H1 (cell line): ENCODE measurements around the gene KANSL1. TPM values are rescaled to one million over a fixed set of nuclear protein-coding genes. Genes with fewer than 3 reads are reported as not detected.

Experiments used
- CTCF ChIA-PET: fragments of 300-600 bp; sonication (Branson Sonifier 250); formaldehyde crosslinking; loops from one replicate; lab custom pipeline; 2021; ENCODE audit not compliant: partially characterized antibody; lab: Charles Lee
- POLR2A ChIA-PET: fragments of 300-600 bp; sonication (Branson Sonifier 250); formaldehyde crosslinking; loops from one replicate; lab custom pipeline; 2021; ENCODE audit warnings: inconsistent platforms; ENCODE audit not compliant: partially characterized antibody; lab: Charles Lee
- DNase-seq, 2 experiments: peaks; one replicate each; pipeline versions ENCODE4 v3.0.0 to v3.0.0-alpha.2; 2010 to 2022; ENCODE audit warnings: low spot score in 2 of 2, low read depth in 1 of 2, mixed read lengths in 1 of 2
- FAIRE-seq: peaks from 2 replicates; lab custom pipeline; 2011; peaks lifted over from hg19 to GRCh38; lab: Jason Lieb, UNC
- H2AFZ ChIP-seq: 2 replicates; pipeline ENCODE4 v1.8.1; 2012; ENCODE audit warnings: low read length, inconsistent platforms
- H2AK5ac ChIP-seq: 2 replicates; pipeline ENCODE4 v1.6.1; 2013; ENCODE audit warnings: low read depth, low read length
- H2BK120ac ChIP-seq: replicated peaks from 2 replicates; pipeline ENCODE3; 2013; ENCODE audit warnings: low read depth, low read length, inconsistent platforms
- H2BK12ac ChIP-seq: 2 replicates; pipeline ENCODE4 v1.6.1; 2013; ENCODE audit warnings: low read depth, low read length
- H2BK15ac ChIP-seq: 2 replicates; pipeline ENCODE4 v1.6.1; 2013; ENCODE audit warnings: low read length
- H2BK20ac ChIP-seq: 2 replicates; pipeline ENCODE4 v1.6.1; 2013; ENCODE audit warnings: low read length
- H2BK5ac ChIP-seq: 2 replicates; pipeline ENCODE4 v1.6.1; 2013; ENCODE audit warnings: low read depth, low read length
- H3K14ac ChIP-seq: 2 replicates; pipeline ENCODE4 v1.6.1; 2013; ENCODE audit warnings: inconsistent platforms; ENCODE audit not compliant: insufficient read length
- H3K18ac ChIP-seq: 2 replicates; pipeline ENCODE4 v1.6.1; 2013; ENCODE audit warnings: low read length; ENCODE audit errors: extremely low read depth
- H3K23ac ChIP-seq: 2 replicates; pipeline ENCODE4 v1.6.1; 2013; ENCODE audit warnings: inconsistent platforms; ENCODE audit not compliant: insufficient read length
- H3K23me2 ChIP-seq: 2 replicates; pipeline ENCODE4 v1.6.1; 2013; ENCODE audit warnings: low read depth, low read length
- H3K27ac ChIP-seq: 2 replicates; pipeline ENCODE4 v1.6.1; 2011; ENCODE audit warnings: low read depth, low read length, inconsistent platforms
- H3K27me3 ChIP-seq, 4 experiments: replicated peaks in 1 of 4; 1 replicate in 1 of 4; 2 replicates in 3 of 4; pipeline versions ENCODE4 v1.6.1 to v1.8.1; 2011 to 2013; ENCODE audit warnings: low read length in 3 of 4, mild to moderate bottlenecking in 3 of 4, inconsistent platforms in 2 of 4, mixed read lengths in 2 of 4, moderate library complexity in 1 of 4; ENCODE audit not compliant: control insufficient read depth in 3 of 4, insufficient read depth in 3 of 4; ENCODE audit errors: extremely low read depth in 1 of 4
- H3K36me3 ChIP-seq, 4 experiments: 2 replicates each; pipeline versions ENCODE4 v1.6.1 to v1.8.1; 2011 to 2013; ENCODE audit warnings: mild to moderate bottlenecking in 4 of 4, low read length in 3 of 4, moderate library complexity in 2 of 4, control low read depth in 1 of 4, inconsistent platforms in 1 of 4; ENCODE audit not compliant: insufficient read depth in 4 of 4, control insufficient read depth in 2 of 4
- H3K4ac ChIP-seq: replicated peaks from 2 replicates; pipeline ENCODE3; 2013; ENCODE audit warnings: low read length, low read depth, mixed read lengths, inconsistent platforms; ENCODE audit not compliant: insufficient read length
- H3K4me1 ChIP-seq, 4 experiments: replicated peaks in 1 of 4; 1 replicate in 1 of 4; 2 replicates in 3 of 4; pipeline versions ENCODE4 v1.6.1 to v1.8.1; 2011 to 2013; ENCODE audit warnings: low read length in 3 of 4, inconsistent platforms in 2 of 4, mixed read lengths in 1 of 4; ENCODE audit not compliant: insufficient read depth in 4 of 4, control insufficient read depth in 3 of 4
- H3K4me2 ChIP-seq, 2 experiments: 2 replicates each; pipeline versions ENCODE4 v1.6.1 to v1.8.1; 2011 to 2013; ENCODE audit warnings: low read depth in 2 of 2, low read length in 2 of 2, control low read depth in 1 of 2, inconsistent platforms in 1 of 2, mild to moderate bottlenecking in 1 of 2; ENCODE audit not compliant: insufficient read depth in 1 of 2
- H3K4me3 ChIP-seq, 4 experiments: fragments of 200-600, 300-600 bp in 1 of 4; sonication (generic), shearing (Covaris generic), sonication (Bioruptor Twin) in 1 of 4; 2 replicates each; pipeline versions ENCODE4 v1.5.1 to v1.8.1; 2011 to 2016; ENCODE audit warnings: low read length in 4 of 4, low read depth in 3 of 4, control low read depth in 2 of 4, inconsistent platforms in 2 of 4, mild to moderate bottlenecking in 2 of 4, mixed read lengths in 1 of 4, moderate library complexity in 1 of 4; ENCODE audit not compliant: insufficient read depth in 2 of 4; ENCODE audit errors: extremely low read depth in 1 of 4
- H3K56ac ChIP-seq: replicated peaks from 2 replicates; pipeline ENCODE3; 2013; ENCODE audit warnings: low read depth, mild to moderate bottlenecking, mixed read lengths, low read length, inconsistent platforms; ENCODE audit not compliant: insufficient read length
- H3K79me1 ChIP-seq: 2 replicates; pipeline ENCODE4 v1.6.1; 2013; ENCODE audit warnings: low read depth, low read length, control low read depth
- H3K79me2 ChIP-seq, 2 experiments: 2 replicates each; pipeline versions ENCODE4 v1.6.1 to v1.8.1; 2012 to 2013; ENCODE audit warnings: low read length in 2 of 2, mild to moderate bottlenecking in 2 of 2, inconsistent platforms in 1 of 2; ENCODE audit not compliant: insufficient read depth in 2 of 2, control insufficient read depth in 1 of 2
- H3K9ac ChIP-seq, 4 experiments: replicated peaks in 1 of 4; 1 replicate in 1 of 4; 2 replicates in 3 of 4; pipeline versions ENCODE4 v1.6.1 to v1.8.1; 2011 to 2013; ENCODE audit warnings: low read depth in 3 of 4, low read length in 3 of 4, control low read depth in 2 of 4, mild to moderate bottlenecking in 2 of 4, moderate library complexity in 2 of 4, inconsistent platforms in 1 of 4; ENCODE audit errors: extremely low read depth in 1 of 4
- H3K9me3 ChIP-seq, 2 experiments: 2 replicates each; pipeline versions ENCODE4 v1.6.1 to v1.8.1; 2012 to 2013; ENCODE audit warnings: mild to moderate bottlenecking in 2 of 2, moderate library complexity in 2 of 2, control low read depth in 1 of 2, inconsistent platforms in 1 of 2, low read depth in 1 of 2, low read length in 1 of 2, mixed read lengths in 1 of 2; ENCODE audit not compliant: insufficient read depth in 2 of 2
- H4K20me1 ChIP-seq, 2 experiments: replicated peaks in 1 of 2; 2 replicates each; pipeline versions ENCODE3 to v1.8.1; 2011 to 2013; ENCODE audit warnings: inconsistent platforms in 2 of 2, low read length in 2 of 2, mild to moderate bottlenecking in 1 of 2; ENCODE audit not compliant: insufficient read depth in 2 of 2, control insufficient read depth in 1 of 2
- H4K5ac ChIP-seq: 2 replicates; pipeline ENCODE4 v1.6.1; 2013; ENCODE audit warnings: low read length, low read depth, mixed read lengths, inconsistent platforms; ENCODE audit not compliant: insufficient read length
- H4K8ac ChIP-seq: 2 replicates; pipeline ENCODE4 v1.8.0; 2013; ENCODE audit warnings: mild to moderate bottlenecking, moderate library complexity, low read length, inconsistent platforms; ENCODE audit not compliant: insufficient read depth; ENCODE audit errors: extremely low read depth
- H4K91ac ChIP-seq: replicated peaks from 2 replicates; pipeline ENCODE3; 2013; ENCODE audit warnings: low read length, mixed read lengths, inconsistent platforms; ENCODE audit not compliant: insufficient read length
- CEBPB ChIP-seq: IDR thresholded peaks from 2 replicates; pipeline ENCODE4 v1.6.1; 2012; ENCODE audit warnings: low read depth, low read length
- YY1 ChIP-seq: IDR thresholded peaks from 2 replicates; pipeline ENCODE4 v1.6.1; 2011; ENCODE audit warnings: low read depth, mild to moderate bottlenecking, low read length
- WGBS, 2 experiments: shearing (Covaris generic) in 1 of 2; methylation state at CpG; one replicate each; pipeline versions ENCODE4 v1.1.6 to v1.1.7; 2013 to 2015; ENCODE audit warnings: low lambda C conversion rate in 2 of 2, mixed read lengths in 2 of 2, inconsistent platforms in 1 of 2, low coverage in 1 of 2, missing lambda C conversion rate in 1 of 2; ENCODE audit not compliant: insufficient replicate concordance in 2 of 2, insufficient coverage in 1 of 2, insufficient read length in 1 of 2; ENCODE audit errors: extremely low coverage in 1 of 2, missing lambda C conversion rate in 1 of 2; 5-methylcytosine and 5-hydroxymethylcytosine counted together
- polyA plus RNA-seq, 7 experiments: library from polyadenylated mRNA; depleted of rRNA in 3 of 7; stranded (reverse) in 5 of 7; unstranded in 2 of 7; fragments of >200 nt in 5 of 7; fragments of 200-250 nt in 2 of 7; gene quantifications; 1 replicate in 5 of 7; 2 replicates in 1 of 7; 4 replicates in 1 of 7; pipeline versions ENCODE4 v1.2.1 to v1.2.3, GENCODE V29; 2011 to 2013; ENCODE audit warnings: missing spikeins in 2 of 7, mixed read lengths in 2 of 7
- total RNA-seq: library from RNA; stranded (reverse); fragmentation: NEBNext Ultra II Directional; extraction: Animal tissue kit (Norgen Biotek cat#: 25700); gene quantifications from 2 replicates; pipeline ENCODE4 v1.2.1, GENCODE V29; 2021
- TF ChIP-seq, protein P1 (sequence below): IDR thresholded peaks from 2 replicates; pipeline ENCODE4 v1.6.1; 2011; ENCODE audit warnings: low read depth, mild to moderate bottlenecking, low read length; ENCODE audit not compliant: insufficient read depth

KANSL1 gene
- total and polyA plus RNA-seq, 2 of the 8 experiments (the other 6 are each of a cell fraction or from before 2014, with no cell fraction given) = 34.0 to 128 TPM

DNA sequence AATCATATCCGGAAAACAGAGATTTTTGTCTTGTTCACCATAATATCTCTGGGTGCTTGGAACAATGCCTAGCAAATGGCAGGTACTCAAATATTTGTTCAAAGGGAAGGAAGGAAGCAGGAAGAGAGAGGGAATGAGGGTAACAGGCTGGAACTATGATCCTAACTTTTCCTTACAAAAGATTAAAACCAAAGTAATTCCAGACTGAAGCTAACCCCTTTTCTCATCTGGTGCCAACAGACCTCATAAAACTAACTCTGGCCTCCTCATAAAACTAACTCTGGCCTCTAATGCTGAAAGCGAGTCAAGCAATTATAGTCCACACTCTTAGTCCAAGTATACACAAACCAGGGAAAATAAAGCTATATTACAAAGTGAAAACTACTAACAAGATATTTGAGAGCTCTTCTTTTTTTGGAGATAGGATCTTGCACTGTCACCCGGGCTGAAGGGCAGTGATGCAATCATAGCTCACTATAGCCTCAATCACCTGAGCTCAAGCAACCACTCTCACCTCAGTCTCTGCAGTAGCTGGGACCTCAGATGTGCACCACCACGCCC is 84.6 kb downstream of the KANSL1 start:
- CTCF ChIA-PET = interaction anchor here (0.8 to 2.3 kb wide), 4 partner anchors 14 to 77 kb away, joined by 3 to 5 read pairs (median 4); no protein-coding TSS in a partner anchor
- no peak overlapping the region for H3K14ac ChIP-seq
- H3K79me2 ChIP-seq = peaks cover 56 to 100% of the 10 kb centered on the region in 2 experiments
- H3K4me2 ChIP-seq = peak overlapping the region in 1 of 2 experiments; percentile 63; a peak in 1 of 4 replicates
- no peak overlapping the region for H2BK120ac ChIP-seq
- H2BK20ac ChIP-seq = no peak overlapping the region
- H3K4me1 ChIP-seq = peaks cover 16 to 32% (median 25%) of the 10 kb centered on the region in 4 experiments
- no peak overlapping the region for H4K8ac ChIP-seq
- H4K5ac ChIP-seq = no peak overlapping the region
- H3K18ac ChIP-seq = no peak overlapping the region
- H3K9ac ChIP-seq = no peak overlapping the region
- peaks cover 20 to 36% of the 10 kb centered on the region in 2 experiments for H4K20me1 ChIP-seq
- no peak for TF ChIP-seq YY1
- TF ChIP-seq, protein P1, sequence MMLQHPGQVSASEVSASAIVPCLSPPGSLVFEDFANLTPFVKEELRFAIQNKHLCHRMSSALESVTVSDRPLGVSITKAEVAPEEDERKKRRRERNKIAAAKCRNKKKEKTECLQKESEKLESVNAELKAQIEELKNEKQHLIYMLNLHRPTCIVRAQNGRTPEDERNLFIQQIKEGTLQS = peak; percentile 50; the same call in 1 of the 2 replicates
- peak; percentile 90 for TF ChIP-seq CEBPB
- peaks cover 23% of the 10 kb centered on the region for H3K79me1 ChIP-seq
- H4K91ac ChIP-seq = no peak overlapping the region
- POLR2A ChIA-PET = interaction anchor here (0.9 to 1.8 kb wide), 4 partner anchors 12 to 84 kb away, joined by 3 to 10 read pairs (median 3); partner anchors contain the start of gene KANSL1
- H3K56ac ChIP-seq = peak overlapping the region; percentile 14
- no peaks in the 10 kb centered on the region for H3K27me3 ChIP-seq
- no peak overlapping the region for H2AFZ ChIP-seq
- H3K23ac ChIP-seq = no peak overlapping the region
- H2AK5ac ChIP-seq = no peak overlapping the region
- no peak overlapping the region for H2BK5ac ChIP-seq
- H3K36me3 ChIP-seq = no peaks in the 10 kb centered on the region
- DNase-seq (no peak), FAIRE-seq (peak; percentile 78)
- H3K9me3 ChIP-seq = no peaks in the 10 kb centered on the region
- WGBS, 2 experiments = 80% methylated on average over 4 of the region's 4 CpGs; no CpG with 5 or more reads in 1 of the 2 experiments
- H2BK15ac ChIP-seq = no peak overlapping the region
- H3K4me3 ChIP-seq = no peak overlapping the region
- no peak overlapping the region for H2BK12ac ChIP-seq
- H3K4ac ChIP-seq = no peak overlapping the region
- no peak overlapping the region for H3K27ac ChIP-seq
- H3K23me2 ChIP-seq = no peaks in the 10 kb centered on the region; the same call in 1 of the 2 replicates
